OCI-LY3 (cell line): ENCODE measurements around the gene SULT4A1.

Experiments used
- CTCF ChIP-seq: fragments of 200-600, 300-600 bp; sonication (generic); IDR thresholded peaks from 2 replicates; pipeline ENCODE4 v1.5.1; 2014; ENCODE audit warnings: antibody characterized with exemption, low read length, low read depth
- EZH2phosphoT487 ChIP-seq: fragments of 200-600 bp; shearing (Covaris generic); IDR thresholded peaks from 2 replicates; pipeline ENCODE4 v1.6.1; 2018; ENCODE audit warnings: antibody characterized with exemption, mixed run types, low read depth

GRCh38 chr22:43862074-43862881 is at the start of gene SULT4A1:
- TF ChIP-seq CTCF: no peak
- no peak for TF ChIP-seq EZH2phosphoT487
